Calu3 (cell line): ENCODE results near the gene PECR. TPM values are rescaled to one million over a fixed set of nuclear protein-coding genes. Genes with fewer than 3 reads are reported as not detected.

Source experiments
- Bru-seq: library from RNA; stranded (reverse); fragments of 400-500 nt; gene quantifications from one replicate; lab custom pipeline; 2021; lab: Mats Ljungman, UMichigan
- BruChase-seq, 2 experiments: library from RNA; stranded (reverse); fragments of 400-500 nt; gene quantifications; one replicate each; lab custom pipeline; 2021; lab: Mats Ljungman, UMichigan
- BruUV-seq: library from RNA; stranded (reverse); fragments of 400-500 nt; replicated peaks from 2 replicates; lab custom pipeline; 2021; lab: Mats Ljungman, UMichigan
- CTCF ChIA-PET: fragments of 300-600 bp; sonication (Branson Sonifier 250); formaldehyde crosslinking; loops from one replicate; lab custom pipeline; 2022; ENCODE audit warnings: antibody characterized with exemption; lab: Charles Lee
- DNase-seq: peaks from one replicate; pipeline ENCODE4 v3.0.0; 2022
- H3K27ac Mint-ChIP-seq: one replicate; pipeline ENCODE4 v1.8.0; 2022; ENCODE audit warnings: mixed read lengths; ENCODE audit not compliant: unreplicated experiment
- H3K27me3 Mint-ChIP-seq: one replicate; pipeline ENCODE4 v1.8.0; 2022; ENCODE audit warnings: mixed read lengths; ENCODE audit not compliant: unreplicated experiment
- H3K36me3 Mint-ChIP-seq: one replicate; pipeline ENCODE4 v1.8.0; 2022; ENCODE audit warnings: mild to moderate bottlenecking, moderate library complexity, mixed read lengths; ENCODE audit not compliant: insufficient read depth, unreplicated experiment
- H3K4me1 Mint-ChIP-seq: one replicate; pipeline ENCODE4 v1.8.0; 2022; ENCODE audit warnings: mild to moderate bottlenecking, low read depth, mixed read lengths; ENCODE audit not compliant: unreplicated experiment
- H3K4me3 Mint-ChIP-seq: one replicate; pipeline ENCODE4 v1.8.0; 2022; ENCODE audit warnings: mild to moderate bottlenecking, low read depth, moderate library complexity, mixed read lengths; ENCODE audit not compliant: unreplicated experiment
- H3K9me3 Mint-ChIP-seq: one replicate; pipeline ENCODE4 v1.8.0; 2022; ENCODE audit warnings: low read depth, mixed read lengths; ENCODE audit not compliant: unreplicated experiment
- CTCF ChIP-seq: fragments of 200-600 bp; IDR thresholded peaks from one replicate; pipeline ENCODE4 v1.8.0; 2022; ENCODE audit warnings: antibody characterized with exemption; ENCODE audit not compliant: unreplicated experiment
- intact Hi-C: fragments of 100-400 bp; cut with micrococcal nuclease; formaldehyde crosslinking; loops from one replicate; pipeline ENCODE4 v1.10.0; 2022; ENCODE audit not compliant: unreplicated experiment
- long read RNA-seq: library from polyadenylated mRNA; stranded (forward); transcript quantifications from one replicate; pipeline ENCODE4 v2.0.0, GENCODE V29; 2022
- total RNA-seq: library from RNA; stranded (reverse); gene quantifications from 2 replicates; pipeline ENCODE4 v1.2.3, GENCODE V29; 2022

Gene PECR
- 40.7 and 45.3 TPM in 2 replicates for total RNA-seq
- percentile 83 among the genes with signal in this experiment for Bru-seq, nascent RNA
- BruChase-seq, experiment 1, labeled RNA remaining after a 6-hour chase: percentile 58 among the genes with signal in this experiment
- BruChase-seq, experiment 2, labeled RNA remaining after a 2-hour chase: percentile 54 among the genes with signal in this experiment
- long read RNA-seq, transcript PECR-201 (8 exons, 1,853 nt): major isoform, 43 of 63 reads
- long read RNA-seq, partial matches to known transcripts: 2 of 63 reads
- long read RNA-seq, other reads (novel, unspliced or antisense): 17 of 63 reads

DNA sequence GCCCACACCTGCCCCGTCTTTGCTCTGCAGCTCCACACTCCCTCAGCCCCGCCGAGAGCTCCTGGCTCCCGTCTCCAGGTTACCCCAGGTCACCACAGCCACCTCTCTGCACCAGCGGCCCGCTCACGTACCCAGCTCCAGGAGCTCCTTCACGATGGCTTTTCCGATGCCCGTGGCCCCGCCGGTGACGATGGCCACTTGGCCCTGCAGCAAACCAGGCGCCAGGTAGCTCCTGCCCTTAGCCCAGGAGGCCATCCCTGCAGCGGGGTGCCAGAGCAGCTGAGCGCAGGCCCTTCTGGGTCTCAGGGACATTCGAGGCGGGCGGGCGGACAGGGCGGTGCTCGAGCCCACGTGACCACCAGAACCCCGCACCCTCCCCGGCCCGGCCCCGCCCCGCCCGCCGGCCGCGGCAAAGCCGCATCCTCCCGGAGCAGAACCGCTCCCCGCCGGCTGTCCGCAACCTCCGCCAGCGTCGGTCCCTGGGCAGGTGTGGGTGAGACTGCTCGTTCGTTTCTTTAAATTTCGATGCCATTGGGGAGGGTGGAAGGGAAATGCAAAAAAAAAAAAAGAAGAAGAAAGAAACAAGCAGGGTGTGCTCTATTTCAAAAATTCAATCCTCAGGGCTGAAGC, at the start of gene PECR, which contains the start of gene TMEM169:
TSS of gene PECR (minus strand) at position 323 of the 630 bp plus-strand sequence. CDS start at position 255, 68 bp downstream.
TSS of gene TMEM169 (plus strand) at position 433 of the 630 bp plus-strand sequence. CDS start 14,045 bp downstream, outside the sequence.
- H3K27ac Mint-ChIP-seq: peak within 1 kb of the TSS; percentile 55
- peaks cover 34% of the 10 kb centered on the region for H3K4me1 Mint-ChIP-seq
- intact Hi-C loops: loop anchor here (2.0 kb wide), 2 partner anchors 23 to 33 kb away; no protein-coding TSS in a partner anchor
- CTCF ChIA-PET: interaction anchor here (0.6 to 1.1 kb wide), 4 partner anchors 21 to 33 kb away, joined by 3 to 4 read pairs (median 4); no protein-coding TSS in a partner anchor
- peak; percentile 87 for DNase-seq
- peaks cover 53% of the 10 kb centered on the region for H3K36me3 Mint-ChIP-seq
- peak within 1 kb of the TSS; percentile 93 for H3K4me3 Mint-ChIP-seq
- no TSS peak for BruUV-seq
- H3K9me3 Mint-ChIP-seq: no peaks in the 10 kb centered on the region
- H3K27me3 Mint-ChIP-seq: no peaks in the 10 kb centered on the region
- TF ChIP-seq CTCF: no peak

DNA sequence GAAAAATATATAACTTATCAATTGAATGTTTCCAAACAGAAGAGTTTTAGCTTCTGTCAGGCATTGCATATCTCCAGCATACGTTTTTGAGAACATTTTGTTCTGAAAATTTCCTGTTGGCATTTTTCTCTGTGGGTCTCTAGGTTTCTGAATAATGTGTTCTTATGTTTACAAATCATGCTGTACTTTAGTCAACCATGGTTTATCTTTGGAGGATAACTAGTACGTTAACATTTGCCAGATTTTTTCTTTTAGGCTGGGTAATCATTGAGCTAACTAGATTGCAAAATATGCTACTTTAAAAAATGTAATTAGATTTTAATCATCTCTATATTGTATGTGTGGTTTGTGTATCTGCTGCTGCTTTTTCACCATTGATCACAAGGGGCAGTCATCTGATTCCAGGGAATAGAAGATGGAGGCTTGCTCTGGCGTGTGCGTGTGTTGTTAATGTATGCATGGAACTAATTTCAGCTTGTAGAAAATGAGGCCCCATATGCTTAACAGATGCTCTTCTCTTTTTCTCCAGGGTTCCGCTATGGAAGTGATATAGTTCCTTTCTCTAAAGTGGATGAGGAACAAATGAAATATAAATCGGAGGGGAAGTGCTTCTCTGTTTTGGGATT, 48.9 kb upstream of the PECR start:
- TF ChIP-seq CTCF: no peak
- Mint-ChIP-seq H3K36me3 (peaks cover 66% of the 10 kb centered on the region), H3K4me3 (no peak overlapping the region), H3K27me3 (no peaks in the 10 kb centered on the region), H3K4me1 (no peaks in the 10 kb centered on the region), H3K9me3 (no peaks in the 10 kb centered on the region), H3K27ac (no peak overlapping the region)
- no TSS peak for BruUV-seq
- DNase-seq: no peak
- CTCF ChIA-PET: no interaction called here
- intact Hi-C loops: no loop called here

- DNase-seq: no peak
- Mint-ChIP-seq H3K27me3 (no peaks in the 10 kb centered on the region), H3K9me3 (no peaks in the 10 kb centered on the region), H3K4me1 (peaks cover under 1% of the 10 kb centered on the region), H3K4me3 (no peak overlapping the region), H3K36me3 (peaks cover 70% of the 10 kb centered on the region), H3K27ac (no peak overlapping the region)
- CTCF ChIA-PET: no interaction called here
- TF ChIP-seq CTCF: no peak
- intact Hi-C loops: no loop called here
- BruUV-seq: no TSS peak
Measured at GRCh38 chr2:216126943-216127342, 45.3 kb upstream of the PECR start.

DNA sequence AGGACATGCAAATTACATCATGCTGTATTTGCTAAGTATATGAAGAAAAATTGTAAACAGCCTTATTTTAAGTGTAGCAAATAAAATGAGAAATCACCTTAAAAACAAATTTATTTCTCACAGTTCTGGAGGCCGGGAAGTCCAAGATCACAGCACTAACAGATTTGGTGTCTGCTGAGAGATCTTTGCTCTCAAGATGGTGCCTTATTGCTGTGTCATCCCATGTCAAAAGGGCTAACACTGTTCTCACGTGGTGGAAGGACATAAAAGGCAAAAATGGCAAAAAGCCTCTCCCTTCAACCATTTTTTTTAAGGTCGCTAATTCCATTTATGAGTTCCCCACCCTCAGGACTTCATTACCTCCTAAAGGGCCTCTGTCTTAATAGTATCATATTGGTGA, 39.6 kb upstream of the PECR start:
- intact Hi-C loops: no loop called here
- Mint-ChIP-seq H3K4me1 (peaks cover 19% of the 10 kb centered on the region), H3K9me3 (no peaks in the 10 kb centered on the region), H3K36me3 (peaks cover 94% of the 10 kb centered on the region), H3K27ac (no peak overlapping the region), H3K4me3 (no peak overlapping the region), H3K27me3 (no peaks in the 10 kb centered on the region)
- BruUV-seq: no TSS peak
- no peak for TF ChIP-seq CTCF
- no peak for DNase-seq
- CTCF ChIA-PET: interaction anchor here (0.5 kb wide), 1 partner anchor 59 kb away, joined by 3 read pairs; no protein-coding TSS in a partner anchor
